ENCODE results near the gene ZNF410.
"Not testable (repeated sequence)": the region's sequence is repeated elsewhere in the genome, so short reads cannot be mapped to it uniquely, and the experiment has no call there.

The ZNF410 gene

GRCh38 chr14:73886449-73887317 lies at the start of gene ZNF410:
Gene ZNF410 (plus strand): TSS chr14:73886859. CDS start chr14:73892176, 5,317 bp downstream.
- DNase-seq (ENCODE audit: low spot score in 2 of 2), result peak; percentile 78 to 79
- peak within 1 kb of the TSS; percentile 99 for H3K4me3 Mint-ChIP-seq
- peak within 1 kb of the TSS; percentile 99 for H3K27ac Mint-ChIP-seq
- peak; percentile 95 for ATAC-seq (ENCODE audit: low read depth)
- H3K4me1 Mint-ChIP-seq, result peaks cover 17% of the 10 kb centered on the region
- peaks cover 2% of the 10 kb centered on the region for H3K36me3 Mint-ChIP-seq
- no peaks in the 10 kb centered on the region for H3K9me3 Mint-ChIP-seq
- H3K27me3 Mint-ChIP-seq, result no peaks in the 10 kb centered on the region

DNA sequence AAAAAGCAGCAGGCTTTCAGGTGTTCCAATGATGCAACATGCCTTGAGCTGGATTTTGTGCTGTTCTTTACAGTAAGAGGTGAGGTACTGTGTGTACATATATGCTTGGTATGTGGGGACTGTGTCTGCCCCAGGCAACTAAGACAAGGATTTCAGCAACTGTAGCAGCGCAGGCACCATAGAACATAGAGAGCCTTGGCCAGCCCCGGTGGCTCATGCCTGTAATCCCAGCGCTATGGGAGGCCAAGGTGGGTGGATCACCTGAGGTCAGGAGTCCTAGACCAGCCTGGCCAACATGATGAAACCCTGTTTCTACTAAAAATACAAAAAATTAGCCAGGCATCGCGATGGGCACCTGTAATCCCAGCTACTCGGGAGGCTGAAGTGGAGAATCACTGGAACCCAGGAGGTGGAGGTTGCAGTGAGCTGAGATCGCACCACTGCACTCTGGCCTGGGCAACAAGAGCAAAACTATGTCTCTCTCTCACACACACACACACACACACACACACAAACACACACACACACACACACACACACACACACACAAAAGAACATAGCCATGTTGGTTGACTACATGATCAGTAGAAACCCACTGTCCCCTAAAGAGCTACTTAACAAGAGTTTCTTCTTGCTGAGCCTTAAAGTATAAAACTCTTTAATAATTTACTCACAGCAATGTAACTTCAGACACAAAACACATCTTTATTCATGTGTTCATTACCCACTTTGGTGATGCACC lies 48.2 kb upstream of the ZNF410 start:
- H3K4me3 Mint-ChIP-seq; H3K4me1 Mint-ChIP-seq; H3K27me3 Mint-ChIP-seq; H3K27ac Mint-ChIP-seq; ATAC-seq (ENCODE audit: low read depth); DNase-seq (ENCODE audit: low spot score in 2 of 2); H3K9me3 Mint-ChIP-seq; H3K36me3 Mint-ChIP-seq: not testable (repeated sequence)

DNA sequence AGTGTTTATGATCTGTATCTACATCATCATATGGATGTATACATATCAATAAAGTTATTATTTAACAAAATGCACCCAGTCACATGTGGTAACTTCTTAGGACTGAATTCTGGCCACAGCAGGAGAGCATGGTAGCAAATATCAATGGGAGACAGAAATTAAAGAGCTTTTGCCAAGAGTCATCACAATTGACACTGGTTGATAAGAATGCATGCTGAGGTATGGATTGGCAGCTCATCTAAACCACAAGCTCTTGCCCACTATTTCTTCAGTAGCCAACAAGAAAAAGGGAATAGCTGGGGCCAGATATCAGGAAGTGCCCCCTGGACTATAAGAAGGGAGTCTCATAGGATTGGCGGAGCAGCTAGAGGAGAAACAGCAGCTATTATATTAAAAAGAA lies 44.5 kb upstream of the ZNF410 start:
- no peaks in the 10 kb centered on the region for H3K27me3 Mint-ChIP-seq
- ATAC-seq (ENCODE audit: low read depth) (no peak), DNase-seq (ENCODE audit: low spot score in 2 of 2) (no peak)
- no peak overlapping the region for H3K4me3 Mint-ChIP-seq
- H3K9me3 Mint-ChIP-seq, result peaks cover 2% of the 10 kb centered on the region
- no peaks in the 10 kb centered on the region for H3K36me3 Mint-ChIP-seq
- no peak overlapping the region for H3K27ac Mint-ChIP-seq
- no peaks in the 10 kb centered on the region for H3K4me1 Mint-ChIP-seq

GRCh38 chr14:73842851-73843250 lies 43.8 kb upstream of the ZNF410 start:
- no peak overlapping the region for H3K27ac Mint-ChIP-seq

GRCh38 chr14:73843296-73843695 lies 43.4 kb upstream of the ZNF410 start:
- H3K4me1 Mint-ChIP-seq, result no peaks in the 10 kb centered on the region
- no peaks in the 10 kb centered on the region for H3K27me3 Mint-ChIP-seq
- H3K27ac Mint-ChIP-seq, result no peak overlapping the region
- H3K4me3 Mint-ChIP-seq, result no peak overlapping the region
- DNase-seq (ENCODE audit: low spot score in 2 of 2) (no peak), ATAC-seq (ENCODE audit: low read depth) (no peak)
- peaks cover 2% of the 10 kb centered on the region for H3K9me3 Mint-ChIP-seq
- no peaks in the 10 kb centered on the region for H3K36me3 Mint-ChIP-seq

More at GRCh38 chr14:73842851-73843250, 43.8 kb upstream of the ZNF410 start:
- H3K4me3 Mint-ChIP-seq, result no peak overlapping the region
- DNase-seq (ENCODE audit: low spot score in 2 of 2) (no peak), ATAC-seq (ENCODE audit: low read depth) (no peak)
- no peaks in the 10 kb centered on the region for H3K4me1 Mint-ChIP-seq
- H3K27me3 Mint-ChIP-seq, result no peaks in the 10 kb centered on the region
- H3K9me3 Mint-ChIP-seq, result peaks cover 2% of the 10 kb centered on the region
- H3K36me3 Mint-ChIP-seq, result no peaks in the 10 kb centered on the region

GRCh38 chr14:73846947-73847346 lies 39.7 kb upstream of the ZNF410 start:
- Mint-ChIP-seq H3K27ac (no peak overlapping the region), H3K36me3 (no peaks in the 10 kb centered on the region), H3K27me3 (no peaks in the 10 kb centered on the region), H3K4me1 (peaks cover 5% of the 10 kb centered on the region), H3K9me3 (peaks cover 2% of the 10 kb centered on the region), H3K4me3 (no peak overlapping the region)
- ATAC-seq (ENCODE audit: low read depth) (no peak), DNase-seq (ENCODE audit: low spot score in 2 of 2) (no peak)

DNA sequence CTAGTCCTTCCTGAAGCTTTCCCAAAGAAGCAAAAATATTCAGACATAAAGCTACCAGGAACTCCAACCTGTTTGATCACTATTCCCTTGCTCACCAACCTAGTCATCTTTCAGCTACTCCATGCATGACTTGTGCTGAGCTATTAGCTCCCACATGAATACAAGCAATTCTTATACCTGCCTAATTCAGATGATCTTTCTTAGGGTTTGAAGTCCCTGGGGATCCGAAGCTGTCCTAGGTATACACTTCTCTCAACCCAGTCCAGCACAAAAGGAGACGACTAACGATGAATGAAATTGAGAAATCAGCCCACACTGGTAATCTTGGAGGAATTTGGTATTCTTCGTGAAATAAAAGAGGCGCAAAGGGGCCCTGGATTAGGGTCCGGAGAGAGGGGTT lies 35.7 kb upstream of the ZNF410 start:
- Mint-ChIP-seq H3K27me3 (no peaks in the 10 kb centered on the region), H3K36me3 (no peaks in the 10 kb centered on the region), H3K4me1 (peaks cover 8% of the 10 kb centered on the region), H3K27ac (peak overlapping the region; percentile 94), H3K9me3 (no peaks in the 10 kb centered on the region), H3K4me3 (peak overlapping the region; percentile 93)
- ATAC-seq (ENCODE audit: low read depth) (no peak), DNase-seq (ENCODE audit: low spot score in 2 of 2) (no peak)

DNA sequence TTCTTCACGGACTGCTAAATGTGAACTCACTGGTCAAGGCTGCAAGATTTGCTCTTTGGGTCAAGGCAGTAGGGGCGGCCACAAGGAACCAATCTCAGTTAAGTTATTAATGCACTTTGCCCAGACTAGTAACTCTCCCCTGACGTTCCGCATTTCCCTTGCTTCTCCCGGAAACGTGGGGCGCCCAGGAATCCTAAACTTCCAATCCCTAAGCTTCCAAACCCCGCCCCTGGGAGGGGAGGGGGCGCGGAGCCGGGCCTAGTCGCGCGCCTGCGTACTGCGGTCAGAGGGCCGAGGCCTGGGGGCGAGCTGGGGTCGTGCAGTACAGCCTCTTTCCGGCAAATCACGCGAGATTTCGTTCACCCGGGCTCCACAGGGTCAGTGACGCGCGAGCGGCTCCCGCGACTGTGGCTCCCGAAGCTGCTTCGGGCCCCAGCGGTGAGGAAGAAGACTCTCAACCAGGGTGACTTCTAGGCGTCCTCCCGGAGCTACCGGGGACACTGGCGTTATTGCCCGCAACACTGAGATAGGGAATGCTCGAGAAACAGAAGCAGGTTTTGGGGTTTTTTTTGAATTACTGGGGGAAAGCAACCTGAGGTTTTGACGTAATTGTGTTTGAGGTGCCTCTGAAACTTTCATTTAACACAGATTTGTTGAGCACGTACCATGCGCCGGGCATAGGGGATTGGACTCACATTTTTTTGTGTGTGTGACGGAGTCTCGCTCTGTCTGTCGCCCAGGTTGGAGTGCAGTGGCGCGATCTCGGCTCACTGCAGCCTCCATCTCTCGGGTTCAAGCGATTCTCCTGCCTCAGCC lies 34.9 kb upstream of the ZNF410 start, which contains the start of gene PTGR2:
Gene PTGR2, plus strand, starts transcription at position 265 of the 816 bp plus-strand sequence. CDS start 7,032 bp downstream, outside the sequence.
- H3K9me3 Mint-ChIP-seq, result no peaks in the 10 kb centered on the region
- ATAC-seq (ENCODE audit: low read depth), result peak; percentile 95

GRCh38 chr14:73859145-73859544 lies 27.5 kb upstream of the ZNF410 start:
- DNase-seq (ENCODE audit: low spot score in 2 of 2) (no peak), ATAC-seq (ENCODE audit: low read depth) (no peak)
- H3K4me3 Mint-ChIP-seq, result no peak overlapping the region
- no peaks in the 10 kb centered on the region for H3K4me1 Mint-ChIP-seq
- H3K27ac Mint-ChIP-seq, result no peak overlapping the region
- no peaks in the 10 kb centered on the region for H3K9me3 Mint-ChIP-seq
- H3K27me3 Mint-ChIP-seq, result no peaks in the 10 kb centered on the region
- no peaks in the 10 kb centered on the region for H3K36me3 Mint-ChIP-seq

More for the DNA sequence above, 34.9 kb upstream of the ZNF410 start, which contains the start of gene PTGR2:
- Mint-ChIP-seq H3K36me3 (no peaks in the 10 kb centered on the region), H3K27me3 (no peaks in the 10 kb centered on the region), H3K4me3 (peak within 1 kb of the TSS; percentile 93), H3K27ac (peak within 1 kb of the TSS; percentile 94), H3K4me1 (peaks cover 8% of the 10 kb centered on the region)
- peak; percentile 89 to 92 for DNase-seq (ENCODE audit: low spot score in 2 of 2)

- Mint-ChIP-seq H3K36me3 (no peaks in the 10 kb centered on the region), H3K9me3 (no peaks in the 10 kb centered on the region), H3K27ac (no peak overlapping the region), H3K27me3 (no peaks in the 10 kb centered on the region), H3K4me3 (no peak overlapping the region), H3K4me1 (no peaks in the 10 kb centered on the region)
- no peak for ATAC-seq (ENCODE audit: low read depth)
- no peak for DNase-seq (ENCODE audit: low spot score in 2 of 2)
These were observed 25.6 kb upstream of the ZNF410 start for GRCh38 chr14:73861073-73861472.

- Mint-ChIP-seq H3K9me3 (no peaks in the 10 kb centered on the region), H3K27ac (peak overlapping the region; percentile 58), H3K36me3 (no peaks in the 10 kb centered on the region), H3K27me3 (no peaks in the 10 kb centered on the region), H3K4me3 (peak overlapping the region; percentile 71), H3K4me1 (no peaks in the 10 kb centered on the region)
- ATAC-seq (ENCODE audit: low read depth) (peak; percentile 46), DNase-seq (ENCODE audit: low spot score in 2 of 2) (no peak)
These were observed 24.2 kb upstream of the ZNF410 start for GRCh38 chr14:73862480-73862879.

GRCh38 chr14:73863209-73863608 lies 23.4 kb upstream of the ZNF410 start:
- H3K27me3 Mint-ChIP-seq, result no peaks in the 10 kb centered on the region
- no peaks in the 10 kb centered on the region for H3K9me3 Mint-ChIP-seq
- no peak overlapping the region for H3K27ac Mint-ChIP-seq
- ATAC-seq (ENCODE audit: low read depth), result no peak
- no peak for DNase-seq (ENCODE audit: low spot score in 2 of 2)
- no peak overlapping the region for H3K4me3 Mint-ChIP-seq
- no peaks in the 10 kb centered on the region for H3K4me1 Mint-ChIP-seq
- no peaks in the 10 kb centered on the region for H3K36me3 Mint-ChIP-seq

DNA sequence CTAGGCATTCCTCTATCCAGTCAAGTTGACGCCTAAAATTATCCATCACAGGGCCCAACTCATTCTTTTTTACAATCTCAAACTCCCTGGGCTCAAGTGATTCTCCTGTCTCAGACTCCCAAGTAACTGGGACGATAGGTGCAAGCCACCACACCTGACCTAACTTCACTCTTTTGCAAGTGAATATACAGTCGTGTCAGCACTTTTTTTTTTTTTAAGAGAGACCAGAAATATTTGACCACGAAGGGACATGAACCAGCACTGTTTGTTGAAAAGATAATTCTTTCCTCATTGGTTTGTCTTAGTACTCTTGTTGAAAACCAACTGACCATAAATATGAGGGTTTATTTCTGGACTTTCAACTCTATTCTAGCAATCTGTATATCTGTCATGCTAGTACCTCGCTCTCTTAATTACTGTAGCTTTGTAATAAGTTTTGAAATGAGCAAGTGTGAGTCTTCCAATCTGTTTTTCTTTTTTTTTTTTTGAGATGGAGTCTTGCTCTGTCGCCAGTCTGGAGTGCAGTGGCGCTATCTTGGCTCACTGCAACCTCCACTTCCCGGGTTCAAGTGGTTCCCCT lies 21.0 kb upstream of the ZNF410 start:
- no peaks in the 10 kb centered on the region for H3K4me1 Mint-ChIP-seq
- H3K36me3 Mint-ChIP-seq, result no peaks in the 10 kb centered on the region
- ATAC-seq (ENCODE audit: low read depth) (no peak), DNase-seq (ENCODE audit: low spot score in 2 of 2) (no peak)
- no peaks in the 10 kb centered on the region for H3K9me3 Mint-ChIP-seq
- H3K27me3 Mint-ChIP-seq, result no peaks in the 10 kb centered on the region
- no peak overlapping the region for H3K27ac Mint-ChIP-seq
- no peak overlapping the region for H3K4me3 Mint-ChIP-seq

Data from memory B cell (primary cell).